ENCODE results near the gene HBG2. TPM values are rescaled to one million over a fixed set of nuclear protein-coding genes. Genes with fewer than 3 reads are reported as not detected.

Gene HBG2
- total and polyA plus RNA-seq, 2 of the 4 experiments (the other 2 are of a cell fraction), result 0.54 TPM; not detected in 1

- Histone ChIP-seq H3K56ac (ENCODE audit: extremely low read depth, insufficient read depth, low read length) (peak overlapping the region; percentile 50; the same call in 1 of the 2 replicates), H3K9me3 (ENCODE audit: control insufficient read depth, insufficient read depth, low read length) (no peaks in the 10 kb centered on the region), H3K4me1 (ENCODE audit: control insufficient read depth, insufficient read depth, low read length) (peaks cover 7% of the 10 kb centered on the region; the same call in 1 of the 2 replicates), H4K20me1 (ENCODE audit: insufficient read depth, low read length) (no peaks in the 10 kb centered on the region), H2BK120ac (ENCODE audit: low read depth, low read length) (peak overlapping the region; percentile 86), H2BK5ac (ENCODE audit: low read depth, low read length, poor library complexity, severe bottlenecking) (peak overlapping the region; percentile 89), H2AK5ac (ENCODE audit: low read depth, low read length) (no peak overlapping the region; the same call in 1 of the 2 replicates), H3K4ac (ENCODE audit: low read depth, low read length) (peak overlapping the region; percentile 68), H2AFZ (replicated peaks; ENCODE audit: low read length, poor library complexity) (no peak overlapping the region), H2AK9ac (replicated peaks; ENCODE audit: low read depth, low read length, poor library complexity) (no peak overlapping the region), H3K18ac (ENCODE audit: low read depth, low read length) (peak overlapping the region; percentile 82; the same call in 1 of the 2 replicates), H2BK15ac (ENCODE audit: low read depth, low read length) (peak overlapping the region; percentile 37; the same call in 1 of the 3 replicates), H4K8ac (ENCODE audit: low read depth in 2 of 2, low read length in 2 of 2) (peak overlapping the region; percentile 46 to 74; a peak in 3 of 4 replicates), H3K9me1 (ENCODE audit: insufficient read depth, low read length) (no peaks in the 10 kb centered on the region; the same call in 1 of the 2 replicates), H3K9ac (ENCODE audit: low read depth, low read length) (0 out of 2 replicates have a peak overlapping the region, but pooled peaks have one; percentile 7), H4K91ac (ENCODE audit: insufficient read depth, low read depth, low read length) (peak overlapping the region; percentile 70), H4K5ac (ENCODE audit: low read depth, low read length) (peak overlapping the region; percentile 80; the same call in 1 of the 2 replicates), H2BK20ac (ENCODE audit: low read depth, low read length) (peak overlapping the region; percentile 85), H3K23ac (ENCODE audit: low read depth, low read length) (peak overlapping the region; percentile 29; the same call in 1 of the 2 replicates), H3K36me3 (ENCODE audit: control insufficient read depth, insufficient read depth, low read length) (no peaks in the 10 kb centered on the region), H3K27me3 (ENCODE audit: control insufficient read depth, insufficient read depth, low read length) (no peaks in the 10 kb centered on the region), H3K27ac (ENCODE audit: insufficient read depth, low read length) (peak overlapping the region; percentile 41; the same call in 1 of the 2 replicates), H3K4me2 (ENCODE audit: low read depth, low read length) (no peak overlapping the region), H3K14ac (replicated peaks; ENCODE audit: low read depth, low read length) (peak overlapping the region; percentile 50; the same call in 1 of the 2 replicates), H3K79me1 (ENCODE audit: low read depth in 1 of 2, low read length in 2 of 2) (no peaks in the 10 kb centered on the region), H3K4me3 (ENCODE audit: insufficient read depth, low read depth, low read length) (no peak overlapping the region)
- in situ Hi-C loops (cut with MboI; ENCODE audit: low sequenced_read_pairs) (no loop called here), dilution Hi-C loops (cut with HindIII; ENCODE audit: low sequenced_read_pairs, unreplicated experiment) (no loop called here), intact Hi-C loops (cut with micrococcal nuclease) (no loop called here)
- BruUV-seq (replicated peaks), result no TSS peak
- ChIA-PET CTCF (interaction anchor here (1.3 kb wide), 1 partner anchor 93 kb away, joined by 4 read pairs; no protein-coding TSS in a partner anchor), POLR2A (ENCODE audit: unreplicated experiment) (no interaction called here)
- ATAC-seq (ENCODE audit: low read depth) (peak; percentile 81), DNase-seq (peak; percentile 65)
- no peak for TF ChIP-seq RFX5 (IDR thresholded peaks at IDR 0.05; ENCODE audit: low read depth, low read length)
- no peak for TF ChIP-seq MAZ (IDR thresholded peaks at IDR 0.05; ENCODE audit: borderline replicate concordance, low read depth, low read length)
- TF ChIP-seq RCOR1 (IDR thresholded peaks at IDR 0.05; ENCODE audit: insufficient replicate concordance, low read length), result no peak
- TF ChIP-seq MAFK (IDR thresholded peaks at IDR 0.05; ENCODE audit: low read depth, low read length), result no peak
- TF ChIP-seq POLR2A (IDR thresholded peaks at IDR 0.05; ENCODE audit: low read depth, low read length), result no peak
- no peak for TF ChIP-seq NFE2L2 (IDR thresholded peaks at IDR 0.05; ENCODE audit: low read depth, low read length)
- no peak for TF ChIP-seq USF2 (IDR thresholded peaks at IDR 0.05; ENCODE audit: low read depth, low read length)
- TF ChIP-seq MXI1 (IDR thresholded peaks at IDR 0.05; ENCODE audit: borderline replicate concordance, low read depth, low read length), result no peak
- TF ChIP-seq SMC3 (IDR thresholded peaks at IDR 0.05; ENCODE audit: low read depth, low read length), result no peak
- no peak for TF ChIP-seq BHLHE40 (IDR thresholded peaks at IDR 0.05; ENCODE audit: low read depth, low read length)
- TF ChIP-seq RAD21 (IDR thresholded peaks at IDR 0.05; ENCODE audit: low read length), result no peak
- TF ChIP-seq CHD1 (IDR thresholded peaks at IDR 0.05; ENCODE audit: low read depth, low read length), result no peak
- WGBS, 2 experiments (ENCODE audit: extremely low coverage in 2 of 2, insufficient read length in 1 of 2), result no CpG with 5 or more reads among the region's 4 CpGs
These were observed 43.2 kb upstream of the HBG2 start for GRCh38 chr11:5297721-5298323.

All from IMR-90 (cell line).